22Rv1 (cell line): Measurements from ENCODE around the gene ZSCAN12.

ENCODE experiments used
- CTCF ChIP-seq: fragments of 450-650 bp; IDR thresholded peaks from 2 replicates; pipeline ENCODE4 v1.5.1; 2017; ENCODE audit warnings: mild to moderate bottlenecking
- ZFX ChIP-seq: fragments of 450-650 bp; IDR thresholded peaks from 2 replicates; pipeline ENCODE4 v1.6.1; 2017; ENCODE audit warnings: antibody characterized with exemption, borderline replicate concordance

GRCh38 chr6:28413681-28414080 lies 14.1 kb upstream of the ZSCAN12 start:
- TF ChIP-seq CTCF (no peak), ZFX (no peak)
